Colonic mucosa (tissue), 4 donors: ENCODE results near the gene ZSCAN10. TPM values are rescaled to one million over a fixed set of nuclear protein-coding genes. Genes with fewer than 3 reads are reported as not detected.
A peak's percentile ranks its signal among the peaks of the same experiment; 100 is the strongest.

ENCODE experiments used
- DNase-seq: peaks from one replicate; pipeline ENCODE4 v3.0.0-alpha.2; 2020
- H3K27ac ChIP-seq: fragments of 200-600 bp; one replicate; pipeline ENCODE4 v1.8.0; 2021
- H3K27me3 ChIP-seq: fragments of 200-600 bp; one replicate; pipeline ENCODE4 v1.8.0; 2021
- H3K36me3 ChIP-seq: fragments of 200-600 bp; one replicate; pipeline ENCODE4 v1.8.0; 2021
- H3K4me1 ChIP-seq: fragments of 200-600 bp; one replicate; pipeline ENCODE4 v1.8.0; 2021; ENCODE audit warnings: mild to moderate bottlenecking
- H3K4me3 ChIP-seq: fragments of 200-600 bp; one replicate; pipeline ENCODE4 v1.8.0; 2021
- H3K9ac ChIP-seq, 2 donors: one replicate each; pipeline ENCODE4 v1.7.0; 2013; ENCODE audit warnings: control low read depth in 2 of 2, low read depth in 2 of 2, low read length in 2 of 2
- H3K9me3 ChIP-seq: fragments of 200-600 bp; one replicate; pipeline ENCODE4 v1.8.0; 2021
- intact Hi-C: fragments of 100-400 bp; cut with DNase I; formaldehyde crosslinking; loops from one replicate; pipeline ENCODE4 v1.14.1; 2022
- total RNA-seq, 2 donors: library from RNA; stranded (reverse); fragmentation: NEBNext Ultra II Directional in 1 of 2; extraction: Animal tissue kit (Norgen Biotek cat#: 25700) in 1 of 2; gene quantifications; one replicate each; pipeline ENCODE4 v1.2.1, GENCODE V29; 2021
- TF ChIP-seq, protein P1 (sequence below): fragments of 200-600 bp; IDR thresholded peaks from one replicate; pipeline ENCODE4 v1.8.0; 2022; ENCODE audit warnings: antibody characterized with exemption, mild to moderate bottlenecking
- donor health status: healthy.
- donor health status: DM: no; HTN: no; CAD: no.
- donor health status: DM: no; HTN: no; CAD: no.

The ZSCAN10 gene
- total RNA-seq, 2 donors from 2014 or later, result 0.86 TPM; not detected in 1

DNA sequence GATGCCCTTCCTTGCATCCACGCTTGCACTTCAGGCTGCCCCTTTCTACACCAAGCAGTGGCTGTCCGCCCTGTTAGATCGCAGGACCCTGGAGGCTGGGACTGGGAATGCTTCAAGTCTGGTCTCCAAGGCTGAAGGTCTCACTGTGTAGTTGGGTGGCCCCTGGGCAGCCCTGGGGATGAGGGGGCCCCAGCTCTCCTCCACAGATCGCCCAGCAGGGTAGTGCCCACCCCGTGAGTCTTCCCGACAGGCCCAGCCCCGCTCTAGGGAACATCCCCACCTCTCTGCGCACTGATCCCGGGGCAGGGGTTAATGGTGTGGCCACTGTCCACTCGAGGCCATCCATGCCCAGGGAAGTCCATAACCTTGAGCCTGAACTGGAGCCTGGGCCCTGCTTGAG lies 46.1 kb upstream of the ZSCAN10 start:
- intact Hi-C loops, result no loop called here

DNA sequence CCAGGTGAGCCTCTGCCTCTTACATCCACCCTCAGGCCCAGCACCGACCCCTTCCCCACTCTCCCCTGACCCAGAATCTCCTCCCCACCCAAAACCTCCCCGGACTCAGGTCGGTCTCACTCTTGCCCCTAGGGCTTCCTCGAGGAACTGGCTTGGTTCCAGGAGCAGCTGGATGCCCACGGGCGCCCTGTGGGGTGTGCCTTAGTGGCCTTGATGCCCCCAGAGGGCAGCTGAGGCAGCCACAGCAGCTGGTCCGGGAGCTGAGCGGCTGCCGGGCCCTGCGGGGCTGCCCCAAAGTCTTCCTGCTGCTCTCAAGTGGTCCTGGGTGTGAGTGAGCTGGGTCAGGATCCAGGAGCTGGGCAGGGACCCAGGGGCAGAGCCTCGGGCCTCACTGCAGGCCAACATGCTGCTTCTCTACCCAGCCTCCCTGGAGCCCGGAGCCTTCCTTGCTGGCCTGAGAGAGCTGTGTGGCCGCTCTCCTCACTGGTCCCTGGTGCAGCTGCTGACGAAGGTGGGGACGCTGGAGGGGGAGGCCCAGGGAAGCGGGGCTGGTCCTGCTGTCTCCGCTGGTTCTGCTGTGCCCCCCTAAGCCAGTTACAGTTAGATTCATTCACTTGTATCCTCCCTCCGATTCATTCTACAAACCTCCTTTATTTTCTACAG lies 45.4 kb upstream of the ZSCAN10 start:
- Histone ChIP-seq H3K27ac (no peak overlapping the region), H3K36me3 (no peaks in the 10 kb centered on the region), H3K9ac (peak overlapping the region in 1 of 2 donors; percentile 43), H3K4me1 (no peaks in the 10 kb centered on the region), H3K9me3 (no peaks in the 10 kb centered on the region), H3K27me3 (no peaks in the 10 kb centered on the region), H3K4me3 (no peak overlapping the region)
- TF ChIP-seq, protein P1, sequence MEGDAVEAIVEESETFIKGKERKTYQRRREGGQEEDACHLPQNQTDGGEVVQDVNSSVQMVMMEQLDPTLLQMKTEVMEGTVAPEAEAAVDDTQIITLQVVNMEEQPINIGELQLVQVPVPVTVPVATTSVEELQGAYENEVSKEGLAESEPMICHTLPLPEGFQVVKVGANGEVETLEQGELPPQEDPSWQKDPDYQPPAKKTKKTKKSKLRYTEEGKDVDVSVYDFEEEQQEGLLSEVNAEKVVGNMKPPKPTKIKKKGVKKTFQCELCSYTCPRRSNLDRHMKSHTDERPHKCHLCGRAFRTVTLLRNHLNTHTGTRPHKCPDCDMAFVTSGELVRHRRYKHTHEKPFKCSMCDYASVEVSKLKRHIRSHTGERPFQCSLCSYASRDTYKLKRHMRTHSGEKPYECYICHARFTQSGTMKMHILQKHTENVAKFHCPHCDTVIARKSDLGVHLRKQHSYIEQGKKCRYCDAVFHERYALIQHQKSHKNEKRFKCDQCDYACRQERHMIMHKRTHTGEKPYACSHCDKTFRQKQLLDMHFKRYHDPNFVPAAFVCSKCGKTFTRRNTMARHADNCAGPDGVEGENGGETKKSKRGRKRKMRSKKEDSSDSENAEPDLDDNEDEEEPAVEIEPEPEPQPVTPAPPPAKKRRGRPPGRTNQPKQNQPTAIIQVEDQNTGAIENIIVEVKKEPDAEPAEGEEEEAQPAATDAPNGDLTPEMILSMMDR, result no peak
- no peak for DNase-seq
- intact Hi-C loops, result no loop called here

More for the DNA sequence above, 46.1 kb upstream of the ZSCAN10 start:
- DNase-seq, result no peak
- TF ChIP-seq, protein P1, result no peak
- H3K27ac ChIP-seq, result no peak overlapping the region
- no peaks in the 10 kb centered on the region for H3K36me3 ChIP-seq
- H3K9ac ChIP-seq, result no peak overlapping the region
- H3K4me1 ChIP-seq, result no peaks in the 10 kb centered on the region
- no peaks in the 10 kb centered on the region for H3K9me3 ChIP-seq
- no peaks in the 10 kb centered on the region for H3K27me3 ChIP-seq
- no peak overlapping the region for H3K4me3 ChIP-seq

DNA sequence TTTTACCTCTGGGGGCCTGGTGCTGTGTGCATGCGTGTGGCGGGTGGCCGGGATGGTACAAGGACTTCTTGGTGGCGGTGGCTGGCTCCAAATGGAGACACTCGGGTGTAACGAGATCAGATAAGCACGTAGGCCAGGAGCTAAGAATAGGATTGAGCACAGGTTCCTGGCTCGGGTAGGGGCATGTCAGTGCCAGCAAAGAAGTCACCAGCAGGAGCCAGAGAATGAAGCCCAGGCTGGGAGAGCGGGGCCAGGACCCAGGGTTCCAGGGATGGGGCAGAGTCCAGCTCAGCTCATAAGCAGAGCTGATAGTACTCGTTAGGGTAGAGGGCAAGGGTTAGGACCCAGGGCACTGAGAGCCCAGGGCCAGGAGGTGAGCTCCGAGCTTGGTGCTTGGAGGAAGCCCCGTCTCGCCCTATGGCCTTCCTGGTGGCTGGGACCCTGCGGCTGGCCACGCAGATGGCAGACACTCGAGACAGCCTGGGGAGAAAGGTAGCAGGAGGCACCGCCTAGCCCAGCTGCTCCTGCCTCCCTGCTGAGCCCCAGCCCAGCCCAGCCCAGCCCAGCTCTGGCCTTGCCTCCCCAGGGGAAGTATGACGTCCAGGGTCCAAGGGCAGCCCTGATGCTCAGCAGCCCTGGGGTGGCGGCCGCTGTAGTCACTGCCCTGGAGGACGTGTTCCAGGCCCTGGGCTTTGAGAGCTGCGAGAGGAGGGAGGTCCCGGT lies 44.7 kb upstream of the ZSCAN10 start:
- H3K27me3 ChIP-seq, result no peaks in the 10 kb centered on the region
- no peaks in the 10 kb centered on the region for H3K36me3 ChIP-seq
- no peak overlapping the region for H3K4me3 ChIP-seq
- no peak overlapping the region for H3K9ac ChIP-seq
- H3K9me3 ChIP-seq, result no peaks in the 10 kb centered on the region
- intact Hi-C loops, result no loop called here
- no peak overlapping the region for H3K27ac ChIP-seq
- TF ChIP-seq, protein P1, result no peak
- H3K4me1 ChIP-seq, result no peaks in the 10 kb centered on the region
- peak; percentile 69 for DNase-seq

DNA sequence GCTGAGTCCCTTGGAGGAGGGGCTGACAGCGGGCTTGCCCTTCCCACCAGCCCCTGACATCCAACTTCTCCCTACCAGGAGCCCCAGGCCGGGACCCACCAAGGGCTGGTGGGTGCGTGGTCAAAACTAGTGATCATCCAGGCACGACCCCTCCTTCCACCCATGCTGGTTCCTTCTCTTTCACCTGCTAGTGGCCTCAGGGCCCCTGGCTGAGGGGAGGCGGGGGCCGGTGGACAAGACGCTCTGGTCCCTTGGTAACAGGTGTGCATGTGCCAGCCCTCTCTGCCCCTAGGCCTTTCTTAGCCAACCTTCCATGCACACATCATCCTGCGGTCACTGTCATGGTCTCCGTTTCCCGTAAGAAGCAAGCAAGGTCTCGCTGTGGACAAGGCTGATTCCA lies 44.1 kb upstream of the ZSCAN10 start:
- Histone ChIP-seq H3K4me3 (no peak overlapping the region), H3K27me3 (no peaks in the 10 kb centered on the region), H3K9me3 (no peaks in the 10 kb centered on the region), H3K36me3 (no peaks in the 10 kb centered on the region), H3K9ac (no peak overlapping the region), H3K27ac (no peak overlapping the region), H3K4me1 (no peaks in the 10 kb centered on the region)
- intact Hi-C loops, result no loop called here
- TF ChIP-seq, protein P1, result no peak
- DNase-seq, result no peak

DNA sequence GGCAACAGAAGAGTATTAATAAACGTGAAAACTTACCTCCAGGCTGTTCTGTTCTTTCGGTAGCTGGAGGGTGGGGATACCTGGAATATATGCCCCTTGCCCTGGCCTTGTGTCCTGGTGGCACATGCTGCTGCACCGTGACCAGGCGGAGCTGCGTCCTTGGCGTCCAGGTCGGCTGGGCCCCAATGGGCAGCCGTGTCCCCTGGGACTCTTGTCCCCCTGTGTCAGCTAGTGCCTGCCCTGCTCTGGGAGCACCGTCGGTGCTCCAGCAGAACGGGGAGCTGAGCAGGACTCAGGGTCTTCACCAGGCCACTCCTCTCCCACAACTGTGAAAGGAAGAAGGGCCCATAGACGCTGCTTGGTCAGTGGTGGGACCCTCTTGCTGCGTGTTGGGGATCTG lies 43.7 kb upstream of the ZSCAN10 start:
- Histone ChIP-seq H3K27me3 (no peaks in the 10 kb centered on the region), H3K4me3 (no peak overlapping the region), H3K36me3 (no peaks in the 10 kb centered on the region), H3K27ac (no peak overlapping the region), H3K4me1 (no peaks in the 10 kb centered on the region), H3K9ac (no peak overlapping the region), H3K9me3 (no peaks in the 10 kb centered on the region)
- intact Hi-C loops, result no loop called here
- no peak for DNase-seq
- TF ChIP-seq, protein P1, result no peak
